IMR-90 (cell line): ENCODE measurements around the gene L1TD1.

Experiments
- CTCF ChIP-seq: conservative IDR thresholded peaks from 2 replicates; pipeline ENCODE4 v1.5.1; 2012; ENCODE audit warnings: mild to moderate bottlenecking, low read depth, low read length, improper control_type of control experiment
- POLR2A ChIP-seq: IDR thresholded peaks from 2 replicates; pipeline ENCODE4 v1.6.1; 2012; ENCODE audit warnings: mild to moderate bottlenecking, low read depth, low read length
- TF ChIP-seq, protein P1 (sequence below): fragments of 150-350 bp; IDR thresholded peaks from 2 replicates; pipeline ENCODE4 v1.6.1; 2017; ENCODE audit warnings: mild to moderate bottlenecking, antibody characterized with exemption, low read length, low read depth

- TF ChIP-seq POLR2A (no peak), CTCF (no peak)
- TF ChIP-seq, protein P1, sequence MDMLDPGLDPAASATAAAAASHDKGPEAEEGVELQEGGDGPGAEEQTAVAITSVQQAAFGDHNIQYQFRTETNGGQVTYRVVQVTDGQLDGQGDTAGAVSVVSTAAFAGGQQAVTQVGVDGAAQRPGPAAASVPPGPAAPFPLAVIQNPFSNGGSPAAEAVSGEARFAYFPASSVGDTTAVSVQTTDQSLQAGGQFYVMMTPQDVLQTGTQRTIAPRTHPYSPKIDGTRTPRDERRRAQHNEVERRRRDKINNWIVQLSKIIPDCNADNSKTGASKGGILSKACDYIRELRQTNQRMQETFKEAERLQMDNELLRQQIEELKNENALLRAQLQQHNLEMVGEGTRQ, result no peak
Measured at GRCh38 chr1:62240651-62241370, 46.2 kb downstream of the L1TD1 start.
